Measurements from ENCODE around the gene SHISA6.
"Not testable (repeated sequence)": the region's sequence is repeated elsewhere in the genome, so short reads cannot be mapped to it uniquely, and the experiment has no call there.

The SHISA6 gene

DNA sequence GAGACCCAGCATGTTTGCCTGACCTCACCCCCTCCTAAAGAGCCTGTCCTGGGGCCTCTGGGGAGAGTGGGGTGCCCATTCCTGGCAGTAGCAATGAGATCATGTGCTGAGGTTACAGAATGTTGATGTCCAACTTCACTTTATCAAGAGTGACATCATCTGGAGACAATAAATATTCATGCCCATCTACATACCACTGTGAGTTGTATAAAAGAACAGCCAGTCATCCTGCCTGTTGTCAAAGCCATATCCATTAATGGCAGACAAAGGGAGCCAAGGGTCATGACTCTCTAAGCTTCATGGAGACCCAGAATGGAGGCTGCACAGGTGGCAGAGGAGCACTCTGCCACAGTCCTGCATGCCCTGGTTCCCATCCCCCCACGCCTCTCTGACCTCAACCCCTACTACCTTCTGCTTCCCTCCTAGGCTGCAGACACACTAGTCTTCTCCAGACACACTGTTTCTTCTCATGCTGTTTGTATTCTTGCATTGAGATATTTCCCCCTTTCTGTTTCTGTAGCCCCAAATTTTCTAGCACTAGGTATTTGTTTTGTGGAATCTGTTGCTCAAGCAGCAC is 27.1 kb downstream of the SHISA6 start:
- DNase-seq, result no peak

DNA sequence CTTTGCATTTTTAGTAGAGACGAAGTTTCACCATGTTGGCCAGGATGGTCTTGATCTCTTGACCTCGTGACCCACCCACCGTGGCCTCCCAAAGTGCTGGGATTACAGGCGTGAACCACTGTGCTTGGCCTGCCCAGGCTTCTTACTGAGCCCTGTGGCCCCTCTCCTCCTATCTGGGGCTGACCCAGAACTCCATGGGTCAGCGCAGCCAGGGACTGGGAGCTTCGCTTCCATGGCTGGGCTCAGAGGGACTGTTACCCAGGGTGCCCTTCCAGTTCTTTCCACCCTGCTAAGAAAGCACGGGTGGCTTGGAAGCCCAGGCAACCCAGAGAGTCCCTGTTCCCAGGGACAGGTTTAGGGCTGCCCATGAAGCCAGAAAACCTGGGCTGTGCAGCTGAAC is 28.2 kb downstream of the SHISA6 start:
- DNase-seq, result no peak

DNA sequence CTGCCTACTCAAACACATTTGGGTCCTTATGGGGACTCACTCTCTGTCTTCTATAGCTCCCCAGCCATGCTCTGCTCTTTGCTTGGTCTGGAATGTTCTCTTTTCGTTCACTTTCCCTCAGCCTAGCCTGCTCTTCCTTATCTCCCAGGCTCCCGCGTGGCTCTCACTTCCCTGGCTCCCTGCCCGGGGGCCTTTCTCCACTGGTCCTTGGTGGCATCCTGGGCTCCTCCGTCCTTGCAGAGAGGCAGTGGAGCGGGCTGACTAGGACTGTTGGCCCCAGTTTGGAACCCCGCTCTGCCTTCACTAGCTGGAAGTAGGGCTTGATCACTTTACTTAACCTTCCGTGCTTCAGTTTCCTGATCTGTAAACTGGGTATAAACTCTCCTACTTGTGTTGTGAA is 31.2 kb downstream of the SHISA6 start:
- DNase-seq, result no peak

DNA sequence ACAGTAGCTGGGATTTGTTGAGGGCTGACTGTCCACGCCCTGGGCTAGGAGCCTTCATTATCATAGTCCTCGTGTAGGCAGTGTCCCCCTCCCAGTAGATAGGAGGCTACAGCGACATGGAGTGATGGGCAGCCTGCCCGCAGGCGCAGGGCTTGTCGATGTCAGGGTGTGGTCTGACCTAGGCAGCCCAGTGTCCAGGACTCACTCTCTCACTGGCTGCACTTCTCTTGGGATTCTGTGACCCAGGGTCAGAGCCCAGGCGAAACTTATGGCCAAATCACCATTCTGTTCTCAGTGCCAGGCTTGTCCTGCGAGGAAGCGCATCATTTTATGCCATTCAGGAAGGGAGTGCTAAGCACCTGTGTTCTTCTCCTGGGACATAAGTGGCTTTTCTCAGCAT is 32.6 kb downstream of the SHISA6 start:
- DNase-seq, result no peak

DNA sequence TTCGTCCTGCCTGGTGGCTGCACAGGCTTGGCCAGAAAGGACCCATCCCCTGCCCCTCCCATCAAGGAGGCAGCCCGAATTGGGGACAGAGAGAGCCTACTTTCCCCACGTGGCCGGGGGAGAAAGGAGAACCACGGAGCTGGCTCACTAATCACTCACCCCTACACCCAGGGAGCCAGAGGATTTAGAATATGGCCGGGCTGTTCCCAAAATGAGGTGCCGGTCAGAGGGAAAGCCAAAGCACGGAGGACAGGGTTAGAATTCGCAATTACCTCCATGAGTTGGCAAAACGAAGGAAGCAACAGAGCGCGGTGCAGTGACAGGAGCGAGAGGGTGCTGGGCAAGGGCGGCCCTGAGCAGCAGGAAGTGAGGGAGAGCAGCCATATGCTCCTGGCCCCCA is 33.1 kb downstream of the SHISA6 start:
- DNase-seq, result no peak

DNA sequence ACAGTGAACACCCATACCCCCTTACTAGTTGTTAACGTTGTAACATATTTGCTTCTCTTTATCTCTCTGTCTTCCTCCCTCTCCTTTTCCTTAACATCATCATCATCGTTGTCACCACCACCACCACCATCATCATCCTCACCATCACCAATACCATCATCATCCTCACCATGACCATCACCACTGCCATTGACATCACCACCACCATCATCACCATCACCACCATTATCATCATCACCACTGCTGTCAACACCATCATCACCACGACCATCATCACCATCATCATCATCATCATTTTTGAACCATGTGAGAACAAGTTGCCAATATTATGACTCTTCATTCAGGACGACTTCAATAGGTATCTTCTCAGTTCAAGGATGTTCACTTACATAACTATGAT is 35.5 kb downstream of the SHISA6 start:
- no peak for DNase-seq

DNA sequence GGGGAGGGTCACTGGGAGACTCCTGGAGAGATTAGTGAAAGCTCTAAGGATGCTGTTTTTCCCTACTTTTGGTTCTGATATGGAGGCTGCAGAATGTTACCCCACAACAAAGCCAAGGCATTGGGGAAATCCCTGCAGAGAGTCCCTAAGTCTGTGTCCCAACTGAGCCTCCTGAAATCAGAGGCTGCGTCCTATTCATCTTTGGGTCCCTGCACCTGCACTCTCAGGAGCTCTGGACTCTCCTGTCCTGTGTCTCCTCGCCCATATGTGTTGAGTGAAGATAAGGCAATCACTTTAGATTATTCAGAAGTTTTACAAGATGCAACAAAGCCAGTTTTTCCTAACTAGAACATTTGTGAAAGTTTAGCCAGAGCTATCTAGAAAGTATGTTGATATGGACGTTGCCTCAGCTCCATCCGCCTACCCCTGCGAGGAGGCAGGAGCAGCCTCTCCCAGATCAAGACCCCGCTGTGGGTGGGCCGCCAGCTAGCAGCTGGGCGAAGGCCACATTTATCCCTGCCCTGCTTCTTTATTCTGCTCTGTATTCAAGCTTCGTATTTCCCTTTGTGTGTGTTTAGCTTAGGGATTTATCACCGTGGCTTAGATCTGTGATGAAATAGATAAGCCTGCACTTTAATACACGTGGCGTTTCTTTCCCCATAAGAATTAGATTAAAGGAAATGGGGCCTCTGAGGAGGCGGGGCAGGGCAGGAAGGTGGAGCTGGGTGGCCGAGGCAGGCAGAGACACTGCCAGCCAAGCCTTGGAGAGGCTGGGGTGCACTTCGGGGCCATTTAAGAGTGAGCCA is 37.4 kb downstream of the SHISA6 start:
- DNase-seq, result no peak

DNA sequence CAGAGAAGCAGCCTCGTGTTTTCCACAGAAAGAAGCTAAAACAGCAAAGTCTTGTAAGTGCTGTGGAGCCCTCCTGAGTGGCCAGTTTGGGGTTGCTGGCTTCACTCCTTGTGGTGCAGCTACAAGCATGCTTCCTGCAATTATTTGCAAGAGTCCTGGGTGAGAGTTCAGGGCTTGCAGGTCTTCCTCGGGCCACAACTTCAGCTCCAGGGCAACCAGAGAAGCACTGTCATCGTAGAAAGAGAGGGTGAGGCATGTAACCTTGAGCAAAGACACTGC is 37.9 kb downstream of the SHISA6 start:
- DNase-seq, result no peak

DNA sequence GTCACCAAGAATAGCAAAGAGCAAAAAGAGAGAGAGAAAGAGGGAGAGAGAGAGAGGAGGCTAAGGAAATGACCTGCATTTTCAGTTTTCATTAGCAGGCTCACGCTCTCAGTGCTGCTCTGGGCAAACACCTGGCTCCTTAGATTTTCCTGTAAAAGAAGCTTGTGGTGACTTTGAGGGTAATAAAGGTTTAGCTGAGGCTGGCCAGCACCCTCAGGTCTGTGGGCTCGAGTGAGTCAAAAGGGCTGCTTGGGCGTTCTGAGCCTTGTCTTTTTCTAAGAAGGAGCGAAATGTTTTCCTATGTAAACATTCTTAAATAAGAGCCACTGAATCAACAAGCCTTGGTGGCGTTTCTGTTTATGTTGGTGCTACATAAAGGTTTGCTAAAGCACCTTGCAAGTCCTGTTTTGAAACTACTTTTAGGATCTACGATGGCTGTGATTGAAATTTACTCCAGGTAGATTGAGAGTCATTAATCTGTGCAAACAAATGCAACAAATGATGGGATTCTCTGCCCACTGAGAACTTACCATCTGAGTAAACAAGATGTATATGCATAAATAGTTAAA is 38.8 kb downstream of the SHISA6 start:
- DNase-seq, result no peak

DNA sequence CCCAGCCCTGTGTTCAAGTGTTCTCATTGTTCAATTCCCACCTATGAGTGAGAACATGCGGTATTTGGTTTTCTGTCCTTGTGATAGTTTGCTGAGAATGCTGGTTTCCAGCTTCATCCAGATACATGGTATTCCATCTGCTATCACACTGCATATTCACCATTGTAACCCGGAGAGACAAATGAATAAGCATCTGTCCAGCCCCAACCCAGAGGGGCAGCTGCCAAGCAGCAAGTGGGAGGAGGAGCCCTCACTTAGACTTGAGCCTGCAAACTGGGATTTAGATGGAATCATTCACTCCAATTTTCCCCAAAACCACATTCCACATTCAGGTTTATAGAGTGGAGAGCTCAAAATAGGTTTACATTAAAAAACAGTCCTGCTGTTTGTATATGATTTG is 41.6 kb downstream of the SHISA6 start:
- DNase-seq, result no peak

DNA sequence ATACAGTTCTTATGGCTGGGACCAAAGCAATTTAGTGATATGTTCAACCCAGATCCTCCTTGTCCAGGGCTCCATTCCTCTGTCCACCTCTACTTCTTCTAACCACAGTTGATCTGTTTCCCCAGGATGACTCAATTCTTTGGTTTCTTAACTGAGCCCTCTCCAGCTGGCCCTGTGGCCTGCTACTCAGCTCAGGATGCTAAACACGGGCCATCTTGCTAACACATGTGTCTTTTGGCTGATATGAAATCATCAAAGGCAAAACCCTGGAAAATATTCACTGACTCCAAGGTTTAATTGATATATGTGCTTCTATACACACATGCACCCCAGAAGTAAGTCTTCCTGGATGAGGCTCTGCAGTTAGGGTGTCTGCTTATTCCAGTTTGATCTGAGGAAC is 43.8 kb downstream of the SHISA6 start:
- DNase-seq, result no peak

DNA sequence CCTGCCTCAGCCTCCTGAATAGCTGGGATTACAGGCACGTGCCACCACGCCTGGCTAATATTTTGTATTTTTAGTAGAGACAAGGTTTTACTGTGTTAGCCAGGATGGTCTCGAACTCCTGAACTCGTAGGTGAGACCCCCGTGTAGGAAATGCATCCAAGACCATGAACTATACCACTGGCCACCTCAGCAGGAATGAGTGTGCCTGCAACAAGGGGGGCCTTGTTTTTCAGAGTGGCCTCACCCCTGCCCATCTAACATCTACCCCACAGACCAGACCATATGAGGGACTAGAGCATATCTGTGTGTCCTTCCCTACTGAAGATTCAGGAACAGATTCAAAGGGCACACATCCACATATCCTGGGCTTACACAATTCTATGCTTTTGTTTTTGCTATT is 44.9 kb downstream of the SHISA6 start:
- no peak for DNase-seq

DNA sequence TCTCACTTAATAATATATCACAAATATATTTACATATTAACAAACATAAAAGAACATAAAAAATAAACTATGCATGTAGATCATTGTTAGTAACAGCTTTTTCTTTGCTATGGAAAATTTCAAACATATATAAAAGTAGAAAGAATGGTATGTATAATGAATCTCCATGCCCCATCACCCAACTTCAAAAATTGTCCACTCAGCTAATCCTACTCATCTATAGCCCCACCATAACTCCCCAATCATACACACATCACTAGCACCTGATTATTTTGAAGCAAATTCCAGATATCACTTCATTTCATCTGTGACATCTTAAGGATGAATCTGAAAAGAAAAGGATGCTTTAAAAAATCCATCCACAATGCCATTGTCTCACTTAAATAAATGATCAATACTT is 46.8 kb downstream of the SHISA6 start:
- no peak for DNase-seq

DNA sequence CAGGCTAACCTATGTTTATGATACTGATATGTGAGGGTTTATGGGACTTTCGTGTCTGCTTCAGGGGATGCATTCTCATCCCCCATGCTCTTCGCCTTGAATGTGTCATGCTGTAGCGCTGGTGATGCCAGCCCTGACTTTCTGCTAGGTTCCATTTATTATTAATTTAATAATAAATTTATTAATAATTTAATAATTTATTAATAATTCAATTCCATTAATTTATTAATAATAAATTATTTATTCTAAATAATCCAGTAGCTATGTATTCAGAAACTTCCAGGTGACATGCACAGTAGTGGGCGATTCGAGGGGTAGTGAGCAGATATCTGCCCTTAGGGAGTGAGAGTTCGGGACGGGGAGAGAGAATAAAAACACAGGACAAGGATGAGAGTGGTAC is 49.8 kb downstream of the SHISA6 start:
- no peak for DNase-seq

DNA sequence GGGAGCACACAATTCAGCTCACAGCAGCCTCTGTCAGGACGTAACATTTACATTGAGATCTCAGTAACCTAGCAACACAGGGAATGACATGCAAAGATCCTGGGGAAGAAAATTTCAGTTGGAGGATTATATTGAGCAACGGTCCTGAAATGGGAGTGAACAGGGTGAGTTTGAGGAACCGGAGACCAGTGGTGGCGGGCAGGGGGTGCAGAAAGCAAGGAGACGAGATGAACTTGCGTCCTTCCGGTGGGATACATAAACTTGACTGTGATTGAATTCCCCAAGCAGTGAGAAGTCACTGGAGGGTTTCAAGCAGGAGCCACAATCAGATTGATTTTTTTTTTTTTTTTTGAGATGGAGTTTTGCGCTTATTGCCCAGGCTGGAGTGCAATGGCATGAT is 51.5 kb downstream of the SHISA6 start:
- DNase-seq, result no peak

DNA sequence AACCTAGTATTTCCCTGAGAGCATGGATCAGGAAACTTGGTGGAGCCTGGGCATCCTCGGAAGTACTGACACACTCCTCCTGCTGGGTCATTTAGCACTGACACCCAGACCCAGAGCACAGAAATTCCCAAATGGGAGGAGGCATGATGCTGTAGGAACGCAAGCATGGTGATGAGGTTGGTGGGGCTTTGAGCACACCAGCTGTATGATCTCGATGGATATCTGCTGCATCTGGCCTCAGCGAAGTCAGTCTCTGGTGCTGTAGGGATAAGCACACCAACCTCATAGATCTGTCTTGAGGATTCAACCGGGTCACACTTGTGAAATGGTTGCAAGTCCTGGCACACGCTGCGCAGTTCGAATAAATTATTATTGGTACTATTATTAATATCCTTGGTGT is 52.5 kb downstream of the SHISA6 start:
- no peak for DNase-seq

DNA sequence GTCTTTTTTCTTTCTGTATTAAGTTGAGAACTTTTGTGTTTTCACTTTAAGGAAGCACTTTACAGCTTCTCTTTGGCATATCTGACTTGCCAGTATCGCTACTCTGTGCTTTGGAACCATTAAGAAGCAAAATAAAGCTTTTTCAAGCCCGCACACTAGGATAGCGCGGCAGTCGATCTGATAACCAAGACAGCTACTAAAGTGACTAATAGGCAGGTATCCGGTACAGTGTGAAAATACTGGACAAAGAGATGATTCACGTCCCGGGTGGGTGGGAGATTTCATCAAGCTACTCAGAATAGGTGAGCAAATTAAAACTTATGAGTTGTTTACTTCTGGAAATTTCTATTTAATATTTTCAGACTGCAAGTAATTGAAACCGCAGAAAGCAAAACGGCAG is 53.8 kb downstream of the SHISA6 start:
- DNase-seq, result no peak

DNA sequence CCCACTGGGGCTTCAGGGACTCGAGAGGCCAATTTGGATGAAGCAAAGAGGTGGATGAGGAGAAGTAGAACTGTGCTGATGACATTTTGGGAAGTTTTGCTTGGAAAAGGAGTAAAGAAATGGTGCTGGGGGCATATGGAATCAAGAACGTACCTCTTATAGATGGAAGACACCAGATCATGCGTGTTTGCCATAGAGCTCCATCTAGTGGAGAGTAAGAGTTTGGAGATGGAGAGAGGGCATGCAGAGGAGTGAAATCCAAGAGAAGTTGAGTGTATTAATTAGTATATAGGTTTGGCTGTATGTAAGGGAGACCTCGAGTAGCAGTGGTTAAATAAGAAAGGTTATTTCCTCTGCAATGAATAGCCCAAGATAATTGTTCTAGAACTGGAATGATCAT is 56.0 kb downstream of the SHISA6 start:
- DNase-seq, result no peak

DNA sequence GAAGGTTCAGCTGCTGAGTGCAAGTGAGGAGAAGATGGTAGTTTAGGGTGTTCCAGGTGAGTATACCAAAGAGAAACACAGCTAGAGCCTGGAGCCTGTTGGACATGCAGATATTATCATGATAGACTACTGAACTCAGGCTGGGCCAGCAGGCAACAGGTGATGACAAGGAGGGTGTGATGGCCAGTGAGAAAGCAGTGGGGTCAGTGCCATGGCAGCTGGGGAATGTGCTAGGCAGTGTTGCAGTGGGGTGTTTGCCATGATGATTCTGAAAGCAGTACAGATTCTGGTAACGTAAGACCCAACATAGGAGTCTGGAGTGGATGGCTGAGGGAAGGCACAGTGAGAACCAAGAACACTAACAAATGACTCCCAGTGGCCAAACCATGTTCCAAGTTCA is 57.4 kb downstream of the SHISA6 start:
- DNase-seq, result no peak

DNA sequence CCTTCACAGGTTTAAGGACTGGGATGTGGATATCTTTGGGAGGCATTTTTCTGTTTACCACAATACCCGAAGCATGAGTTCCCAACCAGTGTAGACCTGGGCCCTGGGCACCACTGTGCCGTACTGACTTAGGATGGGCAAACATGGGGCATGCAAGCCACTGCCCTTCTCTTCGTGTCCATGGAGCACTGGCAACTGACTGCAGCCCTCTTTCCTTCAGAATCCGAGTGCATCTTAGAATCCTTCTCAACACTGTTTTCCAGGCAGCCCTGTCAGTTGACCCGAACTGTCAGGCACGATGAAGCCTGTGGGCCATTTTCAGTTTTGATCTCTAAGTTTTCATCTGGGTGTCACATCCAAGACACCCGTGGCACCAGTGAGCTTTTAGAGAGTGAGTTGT is 59.2 kb downstream of the SHISA6 start:
- no peak for DNase-seq

DNA sequence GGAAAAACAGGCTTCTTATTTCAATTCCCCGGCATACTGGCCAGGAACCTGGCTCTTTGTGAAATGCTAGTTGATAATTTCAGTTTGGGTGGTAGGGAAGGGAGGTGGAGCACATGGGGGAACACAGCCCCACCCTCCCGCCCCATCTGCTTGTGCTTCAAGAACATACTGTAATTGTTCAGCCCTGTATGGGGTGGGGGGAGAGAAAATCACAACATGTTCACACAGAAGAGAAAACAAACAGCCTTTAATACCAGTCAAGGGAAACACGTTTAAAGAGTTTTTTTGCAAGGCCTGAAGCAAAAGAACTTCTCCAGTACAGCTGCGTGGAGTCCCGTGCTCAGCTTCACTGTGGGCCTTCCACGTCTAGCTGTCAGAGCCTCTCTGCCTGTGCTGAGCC is 59.7 kb downstream of the SHISA6 start:
- DNase-seq, result no peak

DNA sequence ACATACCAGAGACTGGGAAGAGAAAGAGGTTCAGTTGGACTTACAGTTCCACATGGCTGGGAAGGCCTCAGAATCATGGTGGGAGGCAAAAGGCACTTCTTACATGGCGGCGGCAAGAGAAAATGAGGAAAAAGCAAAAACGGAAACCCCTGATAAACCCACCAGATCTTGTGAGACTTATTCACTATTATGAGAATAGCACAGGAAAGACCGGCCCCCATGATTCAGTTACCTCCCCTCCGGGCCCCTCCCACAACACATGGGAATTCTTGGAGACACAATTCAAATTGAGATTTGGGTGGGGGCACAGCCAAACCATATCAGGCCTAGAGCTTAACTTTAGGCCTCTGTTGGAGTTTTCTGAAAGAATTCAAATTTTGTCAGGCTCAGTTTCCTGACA is 60.9 kb downstream of the SHISA6 start:
- DNase-seq, result not testable (repeated sequence)

DNA sequence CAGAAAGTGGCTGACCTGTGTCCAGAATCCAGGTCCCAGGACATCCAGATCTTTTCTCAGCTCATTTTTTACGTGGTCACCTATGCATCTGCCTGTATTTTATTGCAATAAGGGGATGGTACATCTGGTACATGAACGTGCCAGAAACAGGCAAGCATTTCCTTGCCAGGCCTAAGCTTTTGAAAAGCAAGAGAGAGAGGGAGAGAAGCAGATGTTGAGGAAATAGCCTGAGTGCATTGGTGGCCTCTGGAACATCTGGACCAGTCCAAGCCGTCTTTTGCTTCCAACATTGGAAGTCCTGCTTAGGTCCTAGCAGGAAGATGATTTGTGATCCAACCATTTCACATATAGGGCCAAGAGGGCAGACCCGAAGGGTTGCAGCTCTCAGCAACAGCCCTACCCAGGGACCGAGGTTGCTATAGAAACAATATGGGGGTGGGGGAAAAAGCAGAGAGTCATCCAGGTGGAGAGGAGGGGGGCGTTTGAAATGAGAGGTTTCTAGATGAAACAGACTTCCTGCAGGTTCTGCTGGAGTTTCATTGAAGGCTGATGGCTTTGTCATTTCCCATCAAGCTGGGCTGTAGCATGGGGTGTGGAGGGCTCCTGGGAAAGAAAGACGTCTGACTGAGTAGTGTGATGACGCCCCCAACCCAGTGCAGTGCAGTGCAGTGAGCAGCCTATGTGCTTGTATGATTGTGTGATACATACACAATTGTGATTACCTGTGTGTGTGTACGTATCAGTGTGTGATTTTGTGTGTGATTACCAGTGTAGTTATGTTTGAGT is 61.6 kb downstream of the SHISA6 start:
- DNase-seq, result no peak

DNA sequence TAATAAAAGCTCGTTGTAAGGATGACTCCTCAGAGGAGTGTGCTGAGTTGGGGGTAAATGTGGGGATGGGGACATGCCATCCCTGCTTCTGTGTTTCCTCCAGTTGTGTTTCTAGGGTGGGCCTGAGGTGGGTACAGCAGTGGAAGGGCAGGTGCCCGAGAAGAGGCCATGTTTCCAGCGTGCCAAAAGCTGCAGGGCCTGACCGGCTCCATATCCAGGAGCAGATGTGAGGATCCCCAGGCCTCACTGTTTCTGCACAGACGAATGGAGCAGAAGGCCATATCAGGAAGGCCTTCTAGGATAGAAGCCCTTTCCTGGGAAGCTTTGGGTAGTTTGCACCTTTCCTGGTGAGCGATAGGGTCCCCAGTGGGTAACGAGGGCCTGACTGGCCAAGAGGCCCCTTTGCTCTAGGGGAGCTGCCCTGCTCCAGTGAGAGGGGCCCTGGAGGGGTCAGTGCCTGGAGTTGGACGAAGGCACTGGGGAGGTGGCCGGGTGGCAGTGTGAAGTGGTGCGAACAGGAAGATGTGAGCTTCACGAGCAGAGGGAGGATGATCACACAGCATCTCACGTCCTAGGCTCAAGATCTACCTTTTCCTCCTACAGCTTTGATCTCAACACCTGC is 62.9 kb downstream of the SHISA6 start:
- DNase-seq, result no peak
